ENCODE results near the gene SGCA.

DNA sequence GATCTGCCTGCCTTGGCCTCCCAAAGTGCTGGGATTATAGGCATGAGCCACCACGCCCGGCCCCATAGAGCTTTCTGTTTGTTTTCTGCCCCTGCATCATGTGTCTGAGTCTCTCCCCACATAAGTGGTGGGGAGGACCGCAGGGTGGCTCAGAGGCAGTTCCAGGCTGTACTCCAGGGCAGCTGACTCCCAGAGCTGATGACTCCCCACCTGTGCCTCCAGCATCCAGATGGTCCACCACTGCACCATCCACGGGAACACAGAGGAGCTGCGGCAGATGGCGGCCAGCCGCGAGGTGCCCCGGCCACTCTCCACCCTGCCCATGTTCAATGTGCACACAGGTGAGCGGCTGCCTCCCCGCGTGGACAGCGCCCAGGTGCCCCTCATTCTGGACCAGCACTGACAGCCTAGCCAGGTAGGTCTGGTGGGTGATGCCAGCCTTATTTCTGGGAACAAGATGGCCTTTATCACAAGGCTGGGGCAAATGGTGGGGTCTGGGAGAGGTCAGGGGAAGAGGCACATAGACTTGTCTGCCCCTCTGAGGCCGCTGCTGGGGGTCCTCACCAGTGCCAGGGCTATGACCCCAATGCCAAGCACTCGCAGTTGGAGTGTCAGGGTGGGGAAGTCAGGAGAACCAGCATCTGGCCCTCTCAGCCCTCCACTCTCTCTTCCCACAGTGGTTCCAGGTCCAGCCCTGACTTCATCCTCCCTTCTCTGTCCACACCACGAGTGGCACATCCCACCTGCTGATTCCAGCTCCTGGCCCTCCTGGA is 9.4 kb downstream of the SGCA start:
- TF ChIP-seq, protein P1, sequence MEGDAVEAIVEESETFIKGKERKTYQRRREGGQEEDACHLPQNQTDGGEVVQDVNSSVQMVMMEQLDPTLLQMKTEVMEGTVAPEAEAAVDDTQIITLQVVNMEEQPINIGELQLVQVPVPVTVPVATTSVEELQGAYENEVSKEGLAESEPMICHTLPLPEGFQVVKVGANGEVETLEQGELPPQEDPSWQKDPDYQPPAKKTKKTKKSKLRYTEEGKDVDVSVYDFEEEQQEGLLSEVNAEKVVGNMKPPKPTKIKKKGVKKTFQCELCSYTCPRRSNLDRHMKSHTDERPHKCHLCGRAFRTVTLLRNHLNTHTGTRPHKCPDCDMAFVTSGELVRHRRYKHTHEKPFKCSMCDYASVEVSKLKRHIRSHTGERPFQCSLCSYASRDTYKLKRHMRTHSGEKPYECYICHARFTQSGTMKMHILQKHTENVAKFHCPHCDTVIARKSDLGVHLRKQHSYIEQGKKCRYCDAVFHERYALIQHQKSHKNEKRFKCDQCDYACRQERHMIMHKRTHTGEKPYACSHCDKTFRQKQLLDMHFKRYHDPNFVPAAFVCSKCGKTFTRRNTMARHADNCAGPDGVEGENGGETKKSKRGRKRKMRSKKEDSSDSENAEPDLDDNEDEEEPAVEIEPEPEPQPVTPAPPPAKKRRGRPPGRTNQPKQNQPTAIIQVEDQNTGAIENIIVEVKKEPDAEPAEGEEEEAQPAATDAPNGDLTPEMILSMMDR (IDR thresholded peaks at IDR 0.05): no peak
- no peak for TF ChIP-seq POLR2A (IDR thresholded peaks at IDR 0.05)

Data from esophagus squamous epithelium (tissue), 4 donors.